Fibroblast of lung (primary cell): ENCODE data around the gene LRP1. TPM values are rescaled to one million over a fixed set of nuclear protein-coding genes. Genes with fewer than 3 reads are reported as not detected.
A peak's percentile ranks its signal among the peaks of the same experiment; 100 is the strongest.

Source experiments
- DNase-seq, 2 donors: peaks; one replicate each; pipeline versions ENCODE4 v3.0.0 to v3.0.0-alpha.2; 2010; ENCODE audit warnings: low read depth in 2 of 2
- H2AFZ ChIP-seq: 2 replicates; pipeline ENCODE4 v1.5.1; 2012; ENCODE audit warnings: low read length, control low read depth, inconsistent platforms
- H3K27ac ChIP-seq: 2 replicates; pipeline ENCODE4 v1.5.1; 2011; ENCODE audit warnings: low read length, control low read depth; ENCODE audit not compliant: insufficient read depth
- H3K27me3 ChIP-seq: 2 replicates; pipeline ENCODE4 v1.5.1; 2011; ENCODE audit warnings: mild to moderate bottlenecking, low read length; ENCODE audit not compliant: control insufficient read depth, insufficient read depth
- H3K36me3 ChIP-seq: 2 replicates; pipeline ENCODE4 v1.5.1; 2011; ENCODE audit warnings: low read length; ENCODE audit not compliant: control insufficient read depth, insufficient read depth
- H3K4me1 ChIP-seq: 2 replicates; pipeline ENCODE4 v1.5.1; 2011; ENCODE audit warnings: low read length; ENCODE audit not compliant: control insufficient read depth, insufficient read depth; ENCODE audit errors: extremely low read depth
- H3K4me2 ChIP-seq: 2 replicates; pipeline ENCODE4 v1.5.1; 2011; ENCODE audit warnings: low read length, control low read depth; ENCODE audit not compliant: insufficient read depth; ENCODE audit errors: extremely low read depth
- H3K4me3 ChIP-seq, 4 experiments: fragments of 200-600 bp in 1 of 4; sonication (generic) in 1 of 4; replicated peaks in 1 of 4; 2 replicates each; pipeline ENCODE4 v1.5.1; 2011 to 2016; ENCODE audit warnings: low read length in 4 of 4, low read depth in 3 of 4, mild to moderate bottlenecking in 3 of 4, control low read depth in 2 of 4, inconsistent platforms in 1 of 4, mixed read lengths in 1 of 4; ENCODE audit not compliant: insufficient read depth in 1 of 4; ENCODE audit errors: control extremely low read depth in 1 of 4
- H3K79me2 ChIP-seq: 2 replicates; pipeline ENCODE4 v1.5.1; 2012; ENCODE audit warnings: mild to moderate bottlenecking, low read length, inconsistent platforms; ENCODE audit not compliant: control insufficient read depth, insufficient read depth
- H3K9ac ChIP-seq: 2 replicates; pipeline ENCODE4 v1.5.1; 2011; ENCODE audit warnings: mild to moderate bottlenecking, low read length, control low read depth; ENCODE audit not compliant: insufficient read depth
- H3K9me3 ChIP-seq: 2 replicates; pipeline ENCODE4 v1.5.1; 2012; ENCODE audit warnings: low read depth, low read length; ENCODE audit not compliant: control insufficient read depth, insufficient read depth
- H4K20me1 ChIP-seq: 2 replicates; pipeline ENCODE4 v1.5.1; 2011; ENCODE audit warnings: low read length; ENCODE audit not compliant: control insufficient read depth, insufficient read depth; ENCODE audit errors: extremely low read depth
- EZH2 ChIP-seq: IDR thresholded peaks from 2 replicates; pipeline ENCODE4 v1.5.1; 2012; ENCODE audit warnings: low read length, control low read depth, mild to moderate bottlenecking; ENCODE audit errors: missing control alignments
- polyA plus RNA-seq, 2 donors: library from polyadenylated mRNA; depleted of rRNA in 1 of 2; stranded (reverse) in 1 of 2; unstranded in 1 of 2; fragments of >200 nt; gene quantifications; 2 replicates each; pipeline ENCODE4 v1.2.1, GENCODE V29; 2011 to 2012; ENCODE audit warnings: missing spikeins in 1 of 2
- total RNA-seq: library from RNA; depleted of rRNA; stranded (reverse); fragments of >200 nt; gene quantifications from 2 replicates; pipeline ENCODE4 v1.2.1, GENCODE V29; 2014
- TF ChIP-seq, protein P1 (sequence below), 2 donors: IDR thresholded peaks in 1 of 2; conservative IDR thresholded peaks in 1 of 2; 1 replicate in 1 of 2; 2 replicates in 1 of 2; pipeline ENCODE4 v1.5.1; 2011 to 2012; ENCODE audit warnings: low read length in 2 of 2, control low read depth in 1 of 2, inconsistent platforms in 1 of 2, low read depth in 1 of 2, mild to moderate bottlenecking in 1 of 2

Gene LRP1
- total and polyA plus RNA-seq, 2 donors (not counting 1 experiment from before 2014, with no cell fraction given), result 92.2 to 464 TPM

- Histone ChIP-seq H3K9ac (no peak overlapping the region), H3K27ac (no peak overlapping the region), H3K27me3 (no peaks in the 10 kb centered on the region), H2AFZ (no peak overlapping the region), H4K20me1 (no peaks in the 10 kb centered on the region), H3K4me3 (no peak overlapping the region), H3K4me1 (peaks cover 9% of the 10 kb centered on the region), H3K9me3 (no peaks in the 10 kb centered on the region), H3K79me2 (no peaks in the 10 kb centered on the region), H3K36me3 (peaks cover 67% of the 10 kb centered on the region), H3K4me2 (no peak overlapping the region)
- no peak for TF ChIP-seq EZH2
- TF ChIP-seq, protein P1, sequence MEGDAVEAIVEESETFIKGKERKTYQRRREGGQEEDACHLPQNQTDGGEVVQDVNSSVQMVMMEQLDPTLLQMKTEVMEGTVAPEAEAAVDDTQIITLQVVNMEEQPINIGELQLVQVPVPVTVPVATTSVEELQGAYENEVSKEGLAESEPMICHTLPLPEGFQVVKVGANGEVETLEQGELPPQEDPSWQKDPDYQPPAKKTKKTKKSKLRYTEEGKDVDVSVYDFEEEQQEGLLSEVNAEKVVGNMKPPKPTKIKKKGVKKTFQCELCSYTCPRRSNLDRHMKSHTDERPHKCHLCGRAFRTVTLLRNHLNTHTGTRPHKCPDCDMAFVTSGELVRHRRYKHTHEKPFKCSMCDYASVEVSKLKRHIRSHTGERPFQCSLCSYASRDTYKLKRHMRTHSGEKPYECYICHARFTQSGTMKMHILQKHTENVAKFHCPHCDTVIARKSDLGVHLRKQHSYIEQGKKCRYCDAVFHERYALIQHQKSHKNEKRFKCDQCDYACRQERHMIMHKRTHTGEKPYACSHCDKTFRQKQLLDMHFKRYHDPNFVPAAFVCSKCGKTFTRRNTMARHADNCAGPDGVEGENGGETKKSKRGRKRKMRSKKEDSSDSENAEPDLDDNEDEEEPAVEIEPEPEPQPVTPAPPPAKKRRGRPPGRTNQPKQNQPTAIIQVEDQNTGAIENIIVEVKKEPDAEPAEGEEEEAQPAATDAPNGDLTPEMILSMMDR (conservative IDR thresholded peaks at IDR 0.05 in 1 of 2, IDR thresholded peaks at IDR 0.05 in 1 of 2; ENCODE audit: low read depth in 1 of 2, low read length in 2 of 2), result no peak
- DNase-seq, result peak in 1 of 2 donors; percentile 38
Measured at GRCh38 chr12:57165741-57166140, 37.5 kb downstream of the LRP1 start.

DNA sequence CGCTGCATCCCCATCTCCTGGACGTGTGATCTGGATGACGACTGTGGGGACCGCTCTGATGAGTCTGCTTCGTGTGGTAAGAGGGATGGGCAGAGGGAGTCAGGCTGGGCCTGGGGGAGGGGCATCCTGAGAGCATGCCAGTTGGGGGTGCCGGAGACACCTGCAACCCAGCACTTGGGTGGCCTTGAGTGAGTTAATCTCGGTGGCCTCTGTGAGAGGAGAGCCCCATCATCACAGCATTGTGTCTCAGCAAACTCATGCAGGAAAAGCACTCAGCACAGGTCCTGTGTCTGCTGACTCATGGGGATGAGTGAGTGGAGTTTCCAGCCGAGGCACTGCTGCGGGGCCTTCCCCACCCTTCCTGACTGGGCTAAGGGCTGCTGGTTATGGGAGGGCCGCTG lies 38.7 kb downstream of the LRP1 start:
- DNase-seq, result peak; percentile 59 to 87
- no peaks in the 10 kb centered on the region for H4K20me1 ChIP-seq
- H3K27ac ChIP-seq, result no peak overlapping the region
- no peak overlapping the region for H3K4me3 ChIP-seq
- H3K27me3 ChIP-seq, result no peaks in the 10 kb centered on the region
- TF ChIP-seq EZH2, result no peak
- TF ChIP-seq, protein P1 (conservative IDR thresholded peaks at IDR 0.05 in 1 of 2, IDR thresholded peaks at IDR 0.05 in 1 of 2; ENCODE audit: low read depth in 1 of 2, low read length in 2 of 2), result no peak
- no peaks in the 10 kb centered on the region for H3K9me3 ChIP-seq
- no peak overlapping the region for H3K4me2 ChIP-seq
- H3K9ac ChIP-seq, result no peak overlapping the region
- H3K79me2 ChIP-seq, result no peaks in the 10 kb centered on the region
- H3K36me3 ChIP-seq, result peaks cover 62% of the 10 kb centered on the region
- H2AFZ ChIP-seq, result no peak overlapping the region
- peaks cover 15% of the 10 kb centered on the region for H3K4me1 ChIP-seq

DNA sequence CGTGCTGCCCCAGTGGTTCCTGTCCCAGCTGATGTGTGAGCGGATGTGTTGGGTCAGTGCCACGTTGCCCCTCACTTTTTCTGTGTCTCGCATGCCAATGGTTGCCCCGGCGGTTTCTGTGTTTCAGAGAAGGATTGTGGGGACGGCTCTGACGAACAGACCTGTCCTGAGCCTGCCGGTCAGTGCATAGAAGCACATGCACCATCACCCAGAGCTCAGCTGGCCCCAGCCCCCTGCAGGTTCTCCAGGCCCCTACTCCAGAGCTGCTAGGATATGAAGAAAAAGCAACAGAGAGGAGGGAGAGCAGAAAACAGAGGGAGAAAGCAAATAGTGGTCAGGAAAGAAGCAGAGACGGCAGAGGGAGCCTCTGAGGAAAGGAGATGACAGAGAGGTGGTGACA lies 39.8 kb downstream of the LRP1 start:
- H3K9ac ChIP-seq, result no peak overlapping the region
- no peak overlapping the region for H2AFZ ChIP-seq
- peaks cover 15% of the 10 kb centered on the region for H3K4me1 ChIP-seq
- no peak overlapping the region for H3K27ac ChIP-seq
- no peak for DNase-seq
- peaks cover 57% of the 10 kb centered on the region for H3K36me3 ChIP-seq
- H4K20me1 ChIP-seq, result no peaks in the 10 kb centered on the region
- H3K4me3 ChIP-seq, result no peak overlapping the region
- H3K27me3 ChIP-seq, result no peaks in the 10 kb centered on the region
- TF ChIP-seq, protein P1 (conservative IDR thresholded peaks at IDR 0.05 in 1 of 2, IDR thresholded peaks at IDR 0.05 in 1 of 2; ENCODE audit: low read depth in 1 of 2, low read length in 2 of 2), result no peak
- no peak for TF ChIP-seq EZH2
- no peak overlapping the region for H3K4me2 ChIP-seq
- H3K9me3 ChIP-seq, result no peaks in the 10 kb centered on the region
- no peaks in the 10 kb centered on the region for H3K79me2 ChIP-seq
